Measurements from ENCODE around the gene DLL4.

- TF ChIP-seq CTCF (IDR thresholded peaks at IDR 0.05; ENCODE audit: poor library complexity) (no peak), EZH2 (IDR thresholded peaks at IDR 0.05; ENCODE audit: borderline replicate concordance) (no peak), EZH2phosphoT487 (IDR thresholded peaks at IDR 0.05; ENCODE audit: low read depth, severe bottlenecking, unreplicated experiment) (no peak)
These were observed 1.7 kb upstream of the DLL4 start for GRCh38 chr15:40927495-40927872.
